ENCODE measurements around the gene LILRB5.

LILRB5 gene

GRCh38 chr19:54252243-54252642, 4.8 kb downstream of the LILRB5 start:
- Histone ChIP-seq H3K27me3 (ENCODE audit: low read length) (no peaks in the 10 kb centered on the region), H3K9me2 (replicated peaks; ENCODE audit: insufficient read depth, low read length) (no peaks in the 10 kb centered on the region), H3K36me3 (ENCODE audit: low read length) (no peaks in the 10 kb centered on the region), H3K27ac (ENCODE audit: low read depth, low read length) (no peak overlapping the region), H3F3A (ENCODE audit: insufficient read depth) (no peaks in the 10 kb centered on the region), H4K20me1 (ENCODE audit: low read depth, low read length) (no peaks in the 10 kb centered on the region), H3K9ac (ENCODE audit: low read length) (no peak overlapping the region), H3K4me3 (ENCODE audit: insufficient read depth, low read length, poor library complexity, severe bottlenecking) (no peak overlapping the region), H3K79me2 (ENCODE audit: insufficient read depth, low read length) (no peaks in the 10 kb centered on the region), H2AFZ (ENCODE audit: low read depth, low read length, severe bottlenecking) (no peak overlapping the region), H3K9me3 (ENCODE audit: insufficient read depth, low read length) (no peaks in the 10 kb centered on the region), H3K4me2 (ENCODE audit: low read depth, low read length, poor library complexity, severe bottlenecking) (no peak overlapping the region)
- TF ChIP-seq, protein P1, sequence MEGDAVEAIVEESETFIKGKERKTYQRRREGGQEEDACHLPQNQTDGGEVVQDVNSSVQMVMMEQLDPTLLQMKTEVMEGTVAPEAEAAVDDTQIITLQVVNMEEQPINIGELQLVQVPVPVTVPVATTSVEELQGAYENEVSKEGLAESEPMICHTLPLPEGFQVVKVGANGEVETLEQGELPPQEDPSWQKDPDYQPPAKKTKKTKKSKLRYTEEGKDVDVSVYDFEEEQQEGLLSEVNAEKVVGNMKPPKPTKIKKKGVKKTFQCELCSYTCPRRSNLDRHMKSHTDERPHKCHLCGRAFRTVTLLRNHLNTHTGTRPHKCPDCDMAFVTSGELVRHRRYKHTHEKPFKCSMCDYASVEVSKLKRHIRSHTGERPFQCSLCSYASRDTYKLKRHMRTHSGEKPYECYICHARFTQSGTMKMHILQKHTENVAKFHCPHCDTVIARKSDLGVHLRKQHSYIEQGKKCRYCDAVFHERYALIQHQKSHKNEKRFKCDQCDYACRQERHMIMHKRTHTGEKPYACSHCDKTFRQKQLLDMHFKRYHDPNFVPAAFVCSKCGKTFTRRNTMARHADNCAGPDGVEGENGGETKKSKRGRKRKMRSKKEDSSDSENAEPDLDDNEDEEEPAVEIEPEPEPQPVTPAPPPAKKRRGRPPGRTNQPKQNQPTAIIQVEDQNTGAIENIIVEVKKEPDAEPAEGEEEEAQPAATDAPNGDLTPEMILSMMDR (IDR thresholded peaks at IDR 0.05; ENCODE audit: insufficient read depth, low read length, poor library complexity, severe bottlenecking) = no peak
- TF ChIP-seq EZH2phosphoT487 (conservative IDR thresholded peaks at IDR 0.05; ENCODE audit: low read length) = no peak

DNA sequence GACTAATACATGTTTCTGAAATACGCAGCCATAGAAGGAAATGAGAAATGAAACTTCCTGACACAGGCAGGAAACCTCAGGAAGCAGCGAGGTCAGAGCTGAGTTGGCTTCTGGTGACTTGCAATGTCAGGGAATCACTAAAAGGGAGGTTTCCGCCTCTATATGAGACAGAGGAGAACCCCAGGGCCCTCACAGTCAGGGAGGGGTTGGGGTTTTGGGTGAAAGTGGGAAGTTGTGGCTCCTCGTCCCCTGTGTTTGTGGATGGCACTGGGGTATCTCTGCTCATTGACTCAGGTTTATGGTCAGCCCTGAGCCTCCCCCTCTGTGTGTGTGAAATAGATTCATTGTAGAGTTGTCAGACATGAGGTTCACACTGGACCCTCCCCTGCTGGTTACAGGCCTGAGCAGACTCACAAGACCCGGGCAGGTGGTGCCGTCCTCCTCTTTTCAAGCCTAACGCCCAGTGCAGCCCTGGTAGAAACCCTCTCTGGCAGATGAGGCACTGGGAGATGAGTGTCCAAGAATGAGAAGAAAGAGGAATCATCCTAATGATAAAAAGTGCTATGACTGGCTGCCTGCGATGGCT, 9.0 kb downstream of the LILRB5 start:
- H3F3A ChIP-seq (ENCODE audit: insufficient read depth) = no peaks in the 10 kb centered on the region
- H3K79me2 ChIP-seq (ENCODE audit: insufficient read depth, low read length) = no peaks in the 10 kb centered on the region
- no peak overlapping the region for H2AFZ ChIP-seq (ENCODE audit: low read depth, low read length, severe bottlenecking)
- no peaks in the 10 kb centered on the region for H3K9me3 ChIP-seq (ENCODE audit: insufficient read depth, low read length)
- H3K9ac ChIP-seq (ENCODE audit: low read length) = no peak overlapping the region
- H3K27ac ChIP-seq (ENCODE audit: low read depth, low read length) = no peak overlapping the region
- no peak overlapping the region for H3K4me2 ChIP-seq (ENCODE audit: low read depth, low read length, poor library complexity, severe bottlenecking)
- no peaks in the 10 kb centered on the region for H3K36me3 ChIP-seq (ENCODE audit: low read length)
- no peak overlapping the region for H3K4me3 ChIP-seq (ENCODE audit: insufficient read depth, low read length, poor library complexity, severe bottlenecking)
- H3K27me3 ChIP-seq (ENCODE audit: low read length) = no peaks in the 10 kb centered on the region
- H3K9me2 ChIP-seq (replicated peaks; ENCODE audit: insufficient read depth, low read length) = no peaks in the 10 kb centered on the region
- TF ChIP-seq, protein P1 (IDR thresholded peaks at IDR 0.05; ENCODE audit: insufficient read depth, low read length, poor library complexity, severe bottlenecking) = no peak
- no peak for TF ChIP-seq EZH2phosphoT487 (conservative IDR thresholded peaks at IDR 0.05; ENCODE audit: low read length)
- no peaks in the 10 kb centered on the region for H4K20me1 ChIP-seq (ENCODE audit: low read depth, low read length)

DNA sequence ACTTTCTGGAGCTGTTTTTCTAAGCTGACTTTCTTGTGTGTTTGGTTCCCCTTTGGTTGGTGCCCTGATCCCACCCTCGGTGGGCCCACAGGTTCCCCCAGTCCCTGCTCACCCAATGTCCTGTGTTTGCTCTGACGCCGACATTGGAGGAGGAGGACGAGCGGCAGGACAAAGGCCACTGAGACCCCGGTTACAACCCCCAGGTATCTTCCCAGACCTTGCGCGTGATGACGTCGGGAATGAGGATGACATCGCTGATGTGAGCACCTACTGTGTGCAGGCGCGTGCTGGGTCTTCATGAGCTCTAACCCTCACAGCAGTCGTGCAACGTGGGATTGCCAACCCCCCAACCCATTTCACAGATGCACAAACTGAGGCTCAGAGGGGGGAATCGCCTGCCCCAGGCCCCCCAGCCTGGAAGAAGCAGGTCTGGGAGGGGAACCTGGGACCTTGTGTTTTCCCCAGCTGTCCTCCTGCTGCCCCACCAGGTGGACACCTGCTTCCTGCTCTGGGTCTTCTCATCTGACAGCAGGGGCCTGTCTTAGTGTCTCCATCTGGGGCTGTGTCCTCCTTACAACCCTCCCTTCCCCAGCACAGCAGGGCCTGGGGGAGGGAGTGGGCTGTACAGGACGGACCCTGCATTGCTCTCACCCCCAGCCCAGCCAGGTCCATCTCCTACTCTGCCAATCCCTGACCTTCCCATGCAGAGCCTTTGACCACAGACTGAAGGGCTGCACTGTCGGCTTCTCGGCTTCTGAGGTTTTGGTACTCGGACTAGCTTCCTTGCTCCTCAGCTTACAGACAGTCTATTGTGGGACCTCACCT, 9.8 kb downstream of the LILRB5 start:
- H4K20me1 ChIP-seq (ENCODE audit: low read depth, low read length) = no peaks in the 10 kb centered on the region
- no peaks in the 10 kb centered on the region for H3K9me2 ChIP-seq (replicated peaks; ENCODE audit: insufficient read depth, low read length)
- H3K27ac ChIP-seq (ENCODE audit: low read depth, low read length) = no peak overlapping the region
- H3K9ac ChIP-seq (ENCODE audit: low read length) = no peak overlapping the region
- no peak overlapping the region for H2AFZ ChIP-seq (ENCODE audit: low read depth, low read length, severe bottlenecking)
- no peak for TF ChIP-seq EZH2phosphoT487 (conservative IDR thresholded peaks at IDR 0.05; ENCODE audit: low read length)
- TF ChIP-seq, protein P1 (IDR thresholded peaks at IDR 0.05; ENCODE audit: insufficient read depth, low read length, poor library complexity, severe bottlenecking) = no peak
- H3K27me3 ChIP-seq (ENCODE audit: low read length) = no peaks in the 10 kb centered on the region
- H3K9me3 ChIP-seq (ENCODE audit: insufficient read depth, low read length) = no peaks in the 10 kb centered on the region
- H3K36me3 ChIP-seq (ENCODE audit: low read length) = no peaks in the 10 kb centered on the region
- no peaks in the 10 kb centered on the region for H3F3A ChIP-seq (ENCODE audit: insufficient read depth)
- H3K4me2 ChIP-seq (ENCODE audit: low read depth, low read length, poor library complexity, severe bottlenecking) = no peak overlapping the region
- H3K79me2 ChIP-seq (ENCODE audit: insufficient read depth, low read length) = no peaks in the 10 kb centered on the region
- no peak overlapping the region for H3K4me3 ChIP-seq (ENCODE audit: insufficient read depth, low read length, poor library complexity, severe bottlenecking)
